ENCODE results near the gene IQCK. TPM values are rescaled to one million over a fixed set of nuclear protein-coding genes. Genes with fewer than 3 reads are reported as not detected.
A peak's percentile ranks its signal among the peaks of the same experiment; 100 is the strongest.

IQCK gene
- polyA plus RNA-seq, 2 of the 4 experiments (the other 2 are of a cell fraction) = 10.3 to 15.6 TPM

DNA sequence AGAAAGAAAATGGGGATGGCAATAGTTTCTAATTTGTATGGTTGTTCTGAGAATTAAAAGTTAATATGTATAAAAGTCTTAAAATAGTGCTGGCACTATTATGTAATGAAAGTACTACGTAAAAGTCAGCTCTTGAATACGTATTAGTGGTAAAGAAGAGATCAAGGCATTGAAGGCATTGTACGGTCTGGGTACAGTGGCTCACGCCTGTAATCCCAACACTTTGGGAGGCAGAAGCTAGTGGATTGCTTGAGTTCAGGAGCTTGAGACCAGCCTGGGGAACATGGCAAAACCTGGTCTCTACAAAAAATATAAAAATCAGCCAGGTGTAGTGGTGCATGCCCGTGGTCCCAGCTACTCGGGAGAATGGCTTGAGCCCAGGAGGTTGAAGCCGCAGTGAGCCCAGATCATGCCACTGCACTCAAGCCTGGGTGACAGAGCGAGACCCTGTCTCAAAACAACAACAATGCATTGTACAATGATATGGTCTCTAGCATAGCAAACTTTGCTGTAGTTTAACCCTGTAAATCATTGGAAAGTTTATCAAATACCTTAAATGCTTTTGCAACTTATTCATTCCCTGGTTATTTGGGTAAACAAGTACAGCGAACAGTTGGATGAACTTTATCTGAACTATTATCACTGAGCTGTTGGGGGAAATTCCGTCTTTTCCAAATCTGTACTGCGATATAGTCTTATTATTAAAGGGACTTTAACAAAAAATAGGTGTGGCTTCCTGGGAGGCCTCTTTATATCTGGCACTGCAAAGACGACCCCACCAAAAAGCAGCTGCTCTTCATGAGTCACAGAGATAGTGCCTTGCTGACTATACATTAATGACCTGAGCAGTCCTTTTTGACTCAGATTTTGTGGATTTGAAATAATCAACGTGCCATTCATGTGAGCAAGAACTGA, 93.0 kb downstream of the IQCK start:
- H3K9me3 ChIP-seq = peaks cover 22% of the 10 kb centered on the region
- peak overlapping the region; percentile 8; the same call in 1 of the 3 replicates for H3K4me3 ChIP-seq
- 2% methylated on average over 13 of the region's 13 CpGs for WGBS (ENCODE audit: missing lambda C conversion rate)
- peak overlapping the region; percentile 75 for H3K4me2 ChIP-seq
- peak; percentile 84 to 86 for ATAC-seq
- ChIA-PET POLR2A (interaction anchor here (0.6 to 1.9 kb wide), 2 partner anchors 21 to 93 kb away, joined by 5 to 10 read pairs; partner anchors contain the start of genes IQCK and KNOP1), CTCF (interaction anchor here (0.8 to 2.0 kb wide), 4 partner anchors 51 to 227 kb away, joined by 3 to 5 read pairs (median 4); partner anchors contain the start of gene GPRC5B)
- FAIRE-seq = peak; percentile 96
- peaks cover 56% of the 10 kb centered on the region for H3K4me1 ChIP-seq
- TF ChIP-seq RFX5 (IDR thresholded peaks at IDR 0.05) = no peak
- TF ChIP-seq, protein P1, sequence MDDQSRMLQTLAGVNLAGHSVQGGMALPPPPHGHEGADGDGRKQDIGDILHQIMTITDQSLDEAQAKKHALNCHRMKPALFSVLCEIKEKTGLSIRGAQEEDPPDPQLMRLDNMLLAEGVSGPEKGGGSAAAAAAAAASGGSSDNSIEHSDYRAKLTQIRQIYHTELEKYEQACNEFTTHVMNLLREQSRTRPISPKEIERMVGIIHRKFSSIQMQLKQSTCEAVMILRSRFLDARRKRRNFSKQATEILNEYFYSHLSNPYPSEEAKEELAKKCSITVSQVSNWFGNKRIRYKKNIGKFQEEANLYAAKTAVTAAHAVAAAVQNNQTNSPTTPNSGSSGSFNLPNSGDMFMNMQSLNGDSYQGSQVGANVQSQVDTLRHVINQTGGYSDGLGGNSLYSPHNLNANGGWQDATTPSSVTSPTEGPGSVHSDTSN (IDR thresholded peaks at IDR 0.05) = peak; percentile 56; the same call in 1 of the 2 replicates
- TF ChIP-seq, protein P2, sequence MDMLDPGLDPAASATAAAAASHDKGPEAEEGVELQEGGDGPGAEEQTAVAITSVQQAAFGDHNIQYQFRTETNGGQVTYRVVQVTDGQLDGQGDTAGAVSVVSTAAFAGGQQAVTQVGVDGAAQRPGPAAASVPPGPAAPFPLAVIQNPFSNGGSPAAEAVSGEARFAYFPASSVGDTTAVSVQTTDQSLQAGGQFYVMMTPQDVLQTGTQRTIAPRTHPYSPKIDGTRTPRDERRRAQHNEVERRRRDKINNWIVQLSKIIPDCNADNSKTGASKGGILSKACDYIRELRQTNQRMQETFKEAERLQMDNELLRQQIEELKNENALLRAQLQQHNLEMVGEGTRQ (IDR thresholded peaks at IDR 0.05) = no peak
- no peak for TF ChIP-seq NR3C1 (IDR thresholded peaks at IDR 0.05)
- TF ChIP-seq GATA3 (IDR thresholded peaks at IDR 0.05; ENCODE audit: borderline replicate concordance) = peak; percentile 94; the same call in 1 of the 2 replicates
- TF ChIP-seq EP300 (IDR thresholded peaks at IDR 0.05) = peak; percentile 65 to 81; a peak in 3 of 5 replicates
- TF ChIP-seq HDAC2 (IDR thresholded peaks at IDR 0.05) = no peak
- peak; percentile 67 to 76; a peak in 3 of 5 replicates for TF ChIP-seq JUN (IDR thresholded peaks at IDR 0.05)
- TF ChIP-seq, protein P3, sequence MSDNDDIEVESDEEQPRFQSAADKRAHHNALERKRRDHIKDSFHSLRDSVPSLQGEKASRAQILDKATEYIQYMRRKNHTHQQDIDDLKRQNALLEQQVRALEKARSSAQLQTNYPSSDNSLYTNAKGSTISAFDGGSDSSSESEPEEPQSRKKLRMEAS (IDR thresholded peaks at IDR 0.05) = peak; percentile 54; the same call in 1 of the 2 replicates
- no peak for TF ChIP-seq ESRRA (IDR thresholded peaks at IDR 0.05; ENCODE audit: borderline replicate concordance, low read length)
- no peak; the same call in 1 of the 2 replicates for TF ChIP-seq FOXS1 (CRISPR knock-in tag; IDR thresholded peaks at IDR 0.05)
- no peak for TF ChIP-seq TP53 (CRISPR knock-in tag; IDR thresholded peaks at IDR 0.05)
- TF ChIP-seq TFCP2L1 (CRISPR knock-in tag; IDR thresholded peaks at IDR 0.05) = no peak
- peak; percentile 90 for TF ChIP-seq MAFK (IDR thresholded peaks at IDR 0.05; ENCODE audit: partially characterized antibody)
- no peak for TF ChIP-seq ZC3H11A (IDR thresholded peaks at IDR 0.05)
- no peak for TF ChIP-seq KDM1A (IDR thresholded peaks at IDR 0.05; ENCODE audit: low read depth)
- TF ChIP-seq CEBPB (IDR thresholded peaks at IDR 0.05) = peak in 1 of 2 experiments; percentile 66; a peak in 2 of 4 replicates
- no peak for TF ChIP-seq MAZ (IDR thresholded peaks at IDR 0.05; ENCODE audit: borderline replicate concordance, low read depth, low read length)
- no peak for TF ChIP-seq POLR2A (IDR thresholded peaks at IDR 0.05; ENCODE audit: low read length)
- TF ChIP-seq, protein P4, sequence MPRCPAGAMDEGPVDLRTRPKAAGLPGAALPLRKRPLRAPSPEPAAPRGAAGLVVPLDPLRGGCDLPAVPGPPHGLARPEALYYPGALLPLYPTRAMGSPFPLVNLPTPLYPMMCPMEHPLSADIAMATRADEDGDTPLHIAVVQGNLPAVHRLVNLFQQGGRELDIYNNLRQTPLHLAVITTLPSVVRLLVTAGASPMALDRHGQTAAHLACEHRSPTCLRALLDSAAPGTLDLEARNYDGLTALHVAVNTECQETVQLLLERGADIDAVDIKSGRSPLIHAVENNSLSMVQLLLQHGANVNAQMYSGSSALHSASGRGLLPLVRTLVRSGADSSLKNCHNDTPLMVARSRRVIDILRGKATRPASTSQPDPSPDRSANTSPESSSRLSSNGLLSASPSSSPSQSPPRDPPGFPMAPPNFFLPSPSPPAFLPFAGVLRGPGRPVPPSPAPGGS (IDR thresholded peaks at IDR 0.05) = 0 out of 3 replicates have a peak, but pooled peaks have one; percentile 41
- TF ChIP-seq RAD21 (conservative IDR thresholded peaks at IDR 0.05 in 1 of 2, IDR thresholded peaks at IDR 0.05 in 1 of 2) = peak in 1 of 2 experiments; percentile 36; a peak in 2 of 5 replicates
- peak; percentile 87 for TF ChIP-seq JUNB (IDR thresholded peaks at IDR 0.05)
- no peak for TF ChIP-seq FOSB (CRISPR knock-in tag; IDR thresholded peaks at IDR 0.05)
- TF ChIP-seq RARB (CRISPR knock-in tag; IDR thresholded peaks at IDR 0.05) = peak; percentile 95
- TF ChIP-seq HOXB13 (CRISPR knock-in tag; IDR thresholded peaks at IDR 0.05; ENCODE audit: low read depth) = no peak
- TF ChIP-seq HOXA7 (CRISPR knock-in tag; IDR thresholded peaks at IDR 0.05) = no peak
- TF ChIP-seq HOXB5 (CRISPR knock-in tag; IDR thresholded peaks at IDR 0.05) = 0 out of 2 replicates have a peak, but pooled peaks have one; percentile 34
- TF ChIP-seq RCOR1 (IDR thresholded peaks at IDR 0.05; ENCODE audit: low read depth, low read length) = no peak
- TF ChIP-seq, protein P5, sequence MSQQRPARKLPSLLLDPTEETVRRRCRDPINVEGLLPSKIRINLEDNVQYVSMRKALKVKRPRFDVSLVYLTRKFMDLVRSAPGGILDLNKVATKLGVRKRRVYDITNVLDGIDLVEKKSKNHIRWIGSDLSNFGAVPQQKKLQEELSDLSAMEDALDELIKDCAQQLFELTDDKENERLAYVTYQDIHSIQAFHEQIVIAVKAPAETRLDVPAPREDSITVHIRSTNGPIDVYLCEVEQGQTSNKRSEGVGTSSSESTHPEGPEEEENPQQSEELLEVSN (IDR thresholded peaks at IDR 0.05; ENCODE audit: borderline replicate concordance, low read depth) = no peak
- peak; percentile 72; the same call in 1 of the 2 replicates for TF ChIP-seq FOSL2 (IDR thresholded peaks at IDR 0.05)
- TF ChIP-seq FOSL2 (CRISPR knock-in tag; IDR thresholded peaks at IDR 0.05) = peak; percentile 85
- H3K27ac ChIP-seq = peak overlapping the region; percentile 74 to 87
- peak; percentile 79 to 88 for DNase-seq (ENCODE audit: low read depth in 1 of 2, low spot score in 1 of 2)

All from A549 (cell line).